Measurements from ENCODE around the gene ATP2A2. TPM values are rescaled to one million over a fixed set of nuclear protein-coding genes. Genes with fewer than 3 reads are reported as not detected.

ATP2A2 gene
- total and polyA plus RNA-seq, 2 experiments from 2014 or later: 47.2 to 225 TPM

DNA sequence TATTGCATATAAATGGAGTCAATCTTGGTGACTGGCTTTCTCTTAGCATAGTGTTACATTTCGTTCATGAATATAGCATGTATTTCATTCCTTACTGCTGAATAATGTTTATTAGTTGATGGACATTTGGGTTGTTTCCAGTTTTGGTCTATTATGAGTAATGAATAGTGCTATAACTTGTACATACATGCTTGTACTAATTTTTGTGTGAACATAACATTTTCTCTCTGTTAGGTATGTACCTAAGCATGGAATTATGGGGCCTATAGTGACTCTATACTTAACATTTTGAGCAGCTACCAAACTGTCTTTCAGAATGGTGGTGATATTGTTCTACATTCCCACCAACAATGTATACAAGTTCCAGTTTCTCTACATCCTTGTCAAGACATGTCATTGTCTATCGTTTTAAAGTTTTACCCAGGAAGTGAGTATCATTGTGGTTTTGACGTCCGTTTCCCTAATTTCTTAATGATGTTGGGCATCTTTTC lies 23.1 kb downstream of the ATP2A2 start:
- DNase-seq (ENCODE audit: low spot score) (no peak), ATAC-seq (no peak)
- H3K36me3 Mint-ChIP-seq (ENCODE audit: low read depth): peaks cover 72% of the 10 kb centered on the region
- Histone ChIP-seq H3K36me3 (ENCODE audit: insufficient read depth) (peaks cover 11% of the 10 kb centered on the region), H2AFZ (no peak overlapping the region), H3K79me2 (replicated peaks; ENCODE audit: insufficient read depth) (peaks cover 99% of the 10 kb centered on the region), H3K27ac (ENCODE audit: low read depth) (no peak overlapping the region), H3K9me2 (ENCODE audit: insufficient read depth) (no peaks in the 10 kb centered on the region), H4K20me1 (replicated peaks; ENCODE audit: insufficient read depth) (peaks cover 70% of the 10 kb centered on the region), H3K27me3 (ENCODE audit: insufficient read depth) (no peaks in the 10 kb centered on the region), H3K4me1 (ENCODE audit: insufficient read depth) (no peaks in the 10 kb centered on the region), H3K4me3 (no peak overlapping the region), H3K4me2 (no peak overlapping the region), H3F3A (replicated peaks; ENCODE audit: low read depth) (peaks cover 3% of the 10 kb centered on the region; the same call in 1 of the 2 replicates)
- H3K4me1 Mint-ChIP-seq: no peaks in the 10 kb centered on the region; the same call in 2 of the 3 replicates
- peaks cover 7% of the 10 kb centered on the region for H3K27me3 Mint-ChIP-seq (ENCODE audit: insufficient read depth, low read depth, poor library complexity)
- H3K9me3 Mint-ChIP-seq: no peaks in the 10 kb centered on the region
- no peak overlapping the region for H3K27ac Mint-ChIP-seq
- no peak overlapping the region for H3K4me3 Mint-ChIP-seq
- TF ChIP-seq STAT1 (IDR thresholded peaks at IDR 0.05; ENCODE audit: unreplicated experiment) (no peak), POLR2AphosphoS5 (IDR thresholded peaks at IDR 0.05; ENCODE audit: low read depth) (no peak), NANOG (IDR thresholded peaks at IDR 0.05; ENCODE audit: borderline replicate concordance) (no peak), EZH2 (IDR thresholded peaks at IDR 0.05; ENCODE audit: low read depth, unreplicated experiment) (no peak), ZNF331 (CRISPR knock-in tag; IDR thresholded peaks at IDR 0.05; ENCODE audit: low read depth) (no peak), CREB1 (CRISPR knock-in tag; IDR thresholded peaks at IDR 0.05; ENCODE audit: low read depth) (no peak), JUNB (IDR thresholded peaks at IDR 0.05; ENCODE audit: unreplicated experiment) (no peak), ZNF114 (CRISPR knock-in tag; IDR thresholded peaks at IDR 0.05) (no peak), EZH2phosphoT487 (IDR thresholded peaks at IDR 0.05; ENCODE audit: unreplicated experiment) (no peak)
- TF ChIP-seq, protein P1, sequence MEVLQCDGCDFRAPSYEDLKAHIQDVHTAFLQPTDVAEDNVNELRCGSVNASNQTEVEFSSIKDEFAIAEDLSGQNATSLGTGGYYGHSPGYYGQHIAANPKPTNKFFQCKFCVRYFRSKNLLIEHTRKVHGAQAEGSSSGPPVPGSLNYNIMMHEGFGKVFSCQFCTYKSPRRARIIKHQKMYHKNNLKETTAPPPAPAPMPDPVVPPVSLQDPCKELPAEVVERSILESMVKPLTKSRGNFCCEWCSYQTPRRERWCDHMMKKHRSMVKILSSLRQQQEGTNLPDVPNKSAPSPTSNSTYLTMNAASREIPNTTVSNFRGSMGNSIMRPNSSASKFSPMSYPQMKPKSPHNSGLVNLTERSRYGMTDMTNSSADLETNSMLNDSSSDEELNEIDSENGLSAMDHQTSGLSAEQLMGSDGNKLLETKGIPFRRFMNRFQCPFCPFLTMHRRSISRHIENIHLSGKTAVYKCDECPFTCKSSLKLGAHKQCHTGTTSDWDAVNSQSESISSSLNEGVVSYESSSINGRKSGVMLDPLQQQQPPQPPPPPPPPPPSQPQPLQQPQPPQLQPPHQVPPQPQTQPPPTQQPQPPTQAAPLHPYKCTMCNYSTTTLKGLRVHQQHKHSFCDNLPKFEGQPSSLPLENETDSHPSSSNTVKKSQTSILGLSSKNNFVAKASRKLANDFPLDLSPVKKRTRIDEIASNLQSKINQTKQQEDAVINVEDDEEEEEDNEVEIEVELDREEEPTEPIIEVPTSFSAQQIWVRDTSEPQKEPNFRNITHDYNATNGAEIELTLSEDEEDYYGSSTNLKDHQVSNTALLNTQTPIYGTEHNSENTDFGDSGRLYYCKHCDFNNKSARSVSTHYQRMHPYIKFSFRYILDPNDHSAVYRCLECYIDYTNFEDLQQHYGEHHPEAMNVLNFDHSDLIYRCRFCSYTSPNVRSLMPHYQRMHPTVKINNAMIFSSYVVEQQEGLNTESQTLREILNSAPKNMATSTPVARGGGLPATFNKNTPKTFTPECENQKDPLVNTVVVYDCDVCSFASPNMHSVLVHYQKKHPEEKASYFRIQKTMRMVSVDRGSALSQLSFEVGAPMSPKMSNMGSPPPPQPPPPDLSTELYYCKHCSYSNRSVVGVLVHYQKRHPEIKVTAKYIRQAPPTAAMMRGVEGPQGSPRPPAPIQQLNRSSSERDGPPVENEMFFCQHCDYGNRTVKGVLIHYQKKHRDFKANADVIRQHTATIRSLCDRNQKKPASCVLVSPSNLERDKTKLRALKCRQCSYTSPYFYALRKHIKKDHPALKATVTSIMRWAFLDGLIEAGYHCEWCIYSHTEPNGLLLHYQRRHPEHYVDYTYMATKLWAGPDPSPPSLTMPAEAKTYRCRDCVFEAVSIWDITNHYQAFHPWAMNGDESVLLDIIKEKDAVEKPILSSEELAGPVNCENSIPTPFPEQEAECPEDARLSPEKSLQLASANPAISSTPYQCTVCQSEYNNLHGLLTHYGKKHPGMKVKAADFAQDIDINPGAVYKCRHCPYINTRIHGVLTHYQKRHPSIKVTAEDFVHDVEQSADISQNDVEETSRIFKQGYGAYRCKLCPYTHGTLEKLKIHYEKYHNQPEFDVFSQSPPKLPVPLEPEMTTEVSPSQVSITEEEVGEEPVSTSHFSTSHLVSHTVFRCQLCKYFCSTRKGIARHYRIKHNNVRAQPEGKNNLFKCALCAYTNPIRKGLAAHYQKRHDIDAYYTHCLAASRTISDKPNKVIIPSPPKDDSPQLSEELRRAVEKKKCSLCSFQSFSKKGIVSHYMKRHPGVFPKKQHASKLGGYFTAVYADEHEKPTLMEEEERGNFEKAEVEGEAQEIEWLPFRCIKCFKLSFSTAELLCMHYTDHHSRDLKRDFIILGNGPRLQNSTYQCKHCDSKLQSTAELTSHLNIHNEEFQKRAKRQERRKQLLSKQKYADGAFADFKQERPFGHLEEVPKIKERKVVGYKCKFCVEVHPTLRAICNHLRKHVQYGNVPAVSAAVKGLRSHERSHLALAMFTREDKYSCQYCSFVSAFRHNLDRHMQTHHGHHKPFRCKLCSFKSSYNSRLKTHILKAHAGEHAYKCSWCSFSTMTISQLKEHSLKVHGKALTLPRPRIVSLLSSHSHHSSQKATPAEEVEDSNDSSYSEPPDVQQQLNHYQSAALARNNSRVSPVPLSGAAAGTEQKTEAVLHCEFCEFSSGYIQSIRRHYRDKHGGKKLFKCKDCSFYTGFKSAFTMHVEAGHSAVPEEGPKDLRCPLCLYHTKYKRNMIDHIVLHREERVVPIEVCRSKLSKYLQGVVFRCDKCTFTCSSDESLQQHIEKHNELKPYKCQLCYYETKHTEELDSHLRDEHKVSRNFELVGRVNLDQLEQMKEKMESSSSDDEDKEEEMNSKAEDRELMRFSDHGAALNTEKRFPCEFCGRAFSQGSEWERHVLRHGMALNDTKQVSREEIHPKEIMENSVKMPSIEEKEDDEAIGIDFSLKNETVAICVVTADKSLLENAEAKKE (CRISPR knock-in tag; IDR thresholded peaks at IDR 0.05): no peak
- TF ChIP-seq, protein P2, sequence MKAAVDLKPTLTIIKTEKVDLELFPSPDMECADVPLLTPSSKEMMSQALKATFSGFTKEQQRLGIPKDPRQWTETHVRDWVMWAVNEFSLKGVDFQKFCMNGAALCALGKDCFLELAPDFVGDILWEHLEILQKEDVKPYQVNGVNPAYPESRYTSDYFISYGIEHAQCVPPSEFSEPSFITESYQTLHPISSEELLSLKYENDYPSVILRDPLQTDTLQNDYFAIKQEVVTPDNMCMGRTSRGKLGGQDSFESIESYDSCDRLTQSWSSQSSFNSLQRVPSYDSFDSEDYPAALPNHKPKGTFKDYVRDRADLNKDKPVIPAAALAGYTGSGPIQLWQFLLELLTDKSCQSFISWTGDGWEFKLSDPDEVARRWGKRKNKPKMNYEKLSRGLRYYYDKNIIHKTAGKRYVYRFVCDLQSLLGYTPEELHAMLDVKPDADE (IDR thresholded peaks at IDR 0.05): no peak
- TF ChIP-seq, protein P3, sequence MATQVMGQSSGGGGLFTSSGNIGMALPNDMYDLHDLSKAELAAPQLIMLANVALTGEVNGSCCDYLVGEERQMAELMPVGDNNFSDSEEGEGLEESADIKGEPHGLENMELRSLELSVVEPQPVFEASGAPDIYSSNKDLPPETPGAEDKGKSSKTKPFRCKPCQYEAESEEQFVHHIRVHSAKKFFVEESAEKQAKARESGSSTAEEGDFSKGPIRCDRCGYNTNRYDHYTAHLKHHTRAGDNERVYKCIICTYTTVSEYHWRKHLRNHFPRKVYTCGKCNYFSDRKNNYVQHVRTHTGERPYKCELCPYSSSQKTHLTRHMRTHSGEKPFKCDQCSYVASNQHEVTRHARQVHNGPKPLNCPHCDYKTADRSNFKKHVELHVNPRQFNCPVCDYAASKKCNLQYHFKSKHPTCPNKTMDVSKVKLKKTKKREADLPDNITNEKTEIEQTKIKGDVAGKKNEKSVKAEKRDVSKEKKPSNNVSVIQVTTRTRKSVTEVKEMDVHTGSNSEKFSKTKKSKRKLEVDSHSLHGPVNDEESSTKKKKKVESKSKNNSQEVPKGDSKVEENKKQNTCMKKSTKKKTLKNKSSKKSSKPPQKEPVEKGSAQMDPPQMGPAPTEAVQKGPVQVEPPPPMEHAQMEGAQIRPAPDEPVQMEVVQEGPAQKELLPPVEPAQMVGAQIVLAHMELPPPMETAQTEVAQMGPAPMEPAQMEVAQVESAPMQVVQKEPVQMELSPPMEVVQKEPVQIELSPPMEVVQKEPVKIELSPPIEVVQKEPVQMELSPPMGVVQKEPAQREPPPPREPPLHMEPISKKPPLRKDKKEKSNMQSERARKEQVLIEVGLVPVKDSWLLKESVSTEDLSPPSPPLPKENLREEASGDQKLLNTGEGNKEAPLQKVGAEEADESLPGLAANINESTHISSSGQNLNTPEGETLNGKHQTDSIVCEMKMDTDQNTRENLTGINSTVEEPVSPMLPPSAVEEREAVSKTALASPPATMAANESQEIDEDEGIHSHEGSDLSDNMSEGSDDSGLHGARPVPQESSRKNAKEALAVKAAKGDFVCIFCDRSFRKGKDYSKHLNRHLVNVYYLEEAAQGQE (IDR thresholded peaks at IDR 0.05; ENCODE audit: unreplicated experiment): no peak
- TF ChIP-seq, protein P4, sequence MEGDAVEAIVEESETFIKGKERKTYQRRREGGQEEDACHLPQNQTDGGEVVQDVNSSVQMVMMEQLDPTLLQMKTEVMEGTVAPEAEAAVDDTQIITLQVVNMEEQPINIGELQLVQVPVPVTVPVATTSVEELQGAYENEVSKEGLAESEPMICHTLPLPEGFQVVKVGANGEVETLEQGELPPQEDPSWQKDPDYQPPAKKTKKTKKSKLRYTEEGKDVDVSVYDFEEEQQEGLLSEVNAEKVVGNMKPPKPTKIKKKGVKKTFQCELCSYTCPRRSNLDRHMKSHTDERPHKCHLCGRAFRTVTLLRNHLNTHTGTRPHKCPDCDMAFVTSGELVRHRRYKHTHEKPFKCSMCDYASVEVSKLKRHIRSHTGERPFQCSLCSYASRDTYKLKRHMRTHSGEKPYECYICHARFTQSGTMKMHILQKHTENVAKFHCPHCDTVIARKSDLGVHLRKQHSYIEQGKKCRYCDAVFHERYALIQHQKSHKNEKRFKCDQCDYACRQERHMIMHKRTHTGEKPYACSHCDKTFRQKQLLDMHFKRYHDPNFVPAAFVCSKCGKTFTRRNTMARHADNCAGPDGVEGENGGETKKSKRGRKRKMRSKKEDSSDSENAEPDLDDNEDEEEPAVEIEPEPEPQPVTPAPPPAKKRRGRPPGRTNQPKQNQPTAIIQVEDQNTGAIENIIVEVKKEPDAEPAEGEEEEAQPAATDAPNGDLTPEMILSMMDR (conservative IDR thresholded peaks at IDR 0.05; ENCODE audit: low read depth in 2 of 2): no peak
